GM18519 (cell line): Measurements from ENCODE around the gene ZNF436.

Experiments
- ATAC-seq: cut with Tn5 transposase; IDR thresholded peaks from one replicate; pipeline ENCODE4 v1.9.1; 2021; ENCODE audit warnings: mild to moderate bottlenecking, moderate library complexity; ENCODE audit not compliant: unreplicated experiment, low FRiP score

The ZNF436 gene

DNA sequence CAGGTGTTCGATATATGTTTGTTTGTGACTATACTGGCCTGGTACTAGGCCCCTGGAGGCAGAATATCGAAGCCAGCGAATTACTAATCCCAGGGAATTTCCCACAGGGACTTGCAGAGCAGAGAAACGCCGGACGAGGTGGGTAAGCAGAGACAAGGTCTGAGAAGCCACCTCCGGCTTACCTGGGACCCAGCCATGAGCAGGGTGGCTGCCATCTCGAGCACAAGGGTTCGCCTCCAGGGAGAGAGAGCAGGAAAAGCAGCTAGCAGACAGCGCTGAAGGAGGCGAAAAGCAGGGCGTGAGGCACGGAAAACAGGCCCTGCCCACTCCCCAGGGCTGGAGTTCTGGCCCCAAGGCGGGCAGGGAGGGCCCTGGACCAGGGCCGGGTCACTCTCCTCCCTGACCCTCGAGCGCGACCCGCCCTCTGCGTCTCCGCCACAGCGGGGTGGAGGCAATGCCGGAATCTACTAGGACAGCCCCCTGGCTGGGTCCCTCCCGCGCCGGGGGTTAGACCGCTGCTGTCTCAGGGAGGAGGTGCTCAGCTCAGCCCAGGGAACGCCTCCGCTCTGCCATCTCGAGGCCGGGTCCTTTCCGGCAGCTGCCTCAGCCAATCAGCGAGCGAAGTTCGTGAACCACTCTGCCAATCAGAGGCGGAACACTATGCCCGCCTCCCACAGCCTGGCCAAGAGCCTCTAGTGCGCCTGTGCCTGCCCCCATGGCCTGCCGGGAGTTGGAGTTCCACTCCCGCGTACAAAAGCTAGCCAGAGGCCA, 1.7 kb downstream of the ZNF436 start:
- peak; percentile 85 for ATAC-seq

DNA sequence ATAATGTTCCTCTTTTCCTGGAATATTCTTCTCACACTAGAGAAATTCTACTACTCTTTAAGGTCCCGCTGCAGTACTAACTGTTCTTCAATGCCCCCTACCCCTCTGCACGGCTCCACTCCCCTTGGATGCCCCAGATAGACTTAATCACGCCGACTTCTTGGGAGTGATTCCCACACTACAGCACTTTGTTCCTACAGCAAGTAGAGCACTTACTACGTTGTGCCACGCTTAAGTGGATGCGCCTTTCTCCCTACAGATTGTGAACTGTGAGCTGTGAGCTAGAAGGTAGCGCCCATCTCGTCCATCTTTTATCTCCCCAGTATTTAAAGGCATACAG, 2.2 kb downstream of the ZNF436 start:
- ATAC-seq, result no peak

DNA sequence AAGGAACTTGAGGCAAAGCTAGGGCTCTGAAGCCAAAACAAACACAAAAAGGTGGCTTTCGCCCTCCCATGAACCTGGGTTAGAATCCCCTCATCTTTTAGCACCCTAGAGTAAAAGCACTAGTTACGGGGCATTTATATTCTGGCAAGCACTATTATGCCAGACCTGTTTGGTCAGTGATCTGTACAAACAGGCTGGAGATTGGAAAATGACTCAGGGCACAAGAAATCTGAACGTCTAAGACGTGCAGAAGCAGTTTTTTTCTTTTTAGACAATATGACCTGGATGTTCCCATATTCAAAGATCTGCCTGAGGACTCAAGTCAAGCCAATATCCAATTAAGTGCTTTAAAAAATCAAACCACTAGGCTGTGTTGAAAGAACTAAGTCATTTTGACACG, 3.0 kb downstream of the ZNF436 start:
- no peak for ATAC-seq

- no peak for ATAC-seq
Observed at GRCh38 chr1:23366146-23366545, 3.5 kb downstream of the ZNF436 start.

- no peak for ATAC-seq
Observed at GRCh38 chr1:23362218-23362713, 7.4 kb downstream of the ZNF436 start.

DNA sequence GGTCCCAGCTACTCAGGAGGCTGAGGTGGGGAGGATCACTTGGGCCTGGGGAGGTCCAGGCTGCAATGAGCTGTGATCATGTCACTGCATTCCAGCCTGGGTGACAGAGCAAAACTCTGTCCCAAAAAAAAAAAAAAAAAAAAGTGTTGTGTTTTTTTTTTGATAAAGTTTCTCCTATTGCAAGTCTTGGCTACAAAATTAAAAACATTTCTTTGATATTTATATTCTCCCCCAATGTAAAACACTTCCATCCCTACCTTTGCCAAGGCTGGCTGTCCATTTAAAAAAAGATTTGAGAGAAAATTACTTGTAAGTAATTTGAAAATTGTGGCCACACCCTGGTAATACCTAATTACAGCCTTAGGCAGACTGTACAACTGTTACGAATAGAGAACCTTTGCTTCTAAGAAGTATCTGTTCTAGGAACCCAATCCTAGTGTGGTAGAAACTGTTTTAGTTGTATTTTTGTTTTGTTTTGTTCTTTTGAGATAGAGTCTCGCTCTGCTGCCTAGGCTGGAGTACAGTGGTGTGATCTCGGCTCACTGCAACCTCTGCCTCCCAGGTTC, 11.2 kb downstream of the ZNF436 start:
- no peak for ATAC-seq

- no peak for ATAC-seq
Observed at GRCh38 chr1:23357138-23357908, 12.3 kb downstream of the ZNF436 start.

GRCh38 chr1:23356471-23357137, 13.0 kb downstream of the ZNF436 start:
- ATAC-seq, result no peak

GRCh38 chr1:23354245-23354644, 15.4 kb downstream of the ZNF436 start:
- no peak for ATAC-seq

GRCh38 chr1:23352096-23352695, 17.4 kb downstream of the ZNF436 start:
- no peak for ATAC-seq

- ATAC-seq, result no peak
Observed at GRCh38 chr1:23345920-23346319, 23.7 kb downstream of the ZNF436 start.

- no peak for ATAC-seq
Observed at GRCh38 chr1:23344987-23345472, 24.6 kb downstream of the ZNF436 start.

DNA sequence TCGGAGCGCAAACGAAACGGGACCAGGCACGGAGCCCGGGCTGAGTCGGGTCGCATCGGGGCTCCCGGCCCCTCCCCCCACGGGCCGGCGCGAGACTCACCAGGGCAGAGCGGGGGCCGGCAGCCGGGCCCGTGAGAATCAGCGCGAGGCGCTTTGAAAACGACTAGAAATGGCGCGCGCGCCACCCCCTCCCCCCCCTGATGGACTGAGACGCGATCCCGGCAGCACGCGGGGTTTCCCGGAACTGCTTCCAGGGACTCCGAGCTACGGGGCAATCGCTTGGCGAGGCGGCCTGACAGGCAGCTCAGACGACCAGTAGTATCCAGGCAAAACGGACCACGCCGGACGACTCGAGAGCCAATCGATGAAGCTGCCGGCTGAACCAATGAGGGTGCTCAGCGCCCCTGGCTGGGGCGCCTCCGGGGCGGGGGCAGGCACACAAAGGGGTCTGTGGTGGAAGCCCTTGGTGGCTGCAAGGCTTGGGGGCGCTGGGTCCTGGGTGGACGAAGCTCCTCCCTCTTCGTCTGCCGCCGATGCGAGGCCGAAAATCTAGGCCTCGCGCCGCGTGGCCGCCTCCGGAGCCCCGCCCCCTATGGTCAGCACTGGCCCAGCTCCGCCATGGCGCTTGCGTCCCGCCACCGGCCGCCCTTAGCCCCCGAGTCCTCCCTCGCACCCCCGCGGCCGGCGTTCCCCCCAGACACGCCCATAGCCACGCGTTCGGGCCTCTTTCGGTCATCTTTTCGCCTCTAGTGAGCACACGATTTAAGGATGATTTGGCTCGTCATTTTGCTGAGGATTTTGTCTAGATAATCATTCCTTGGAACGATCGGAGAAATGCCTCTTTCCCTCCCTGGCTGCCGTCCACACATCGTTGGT, 25.3 kb downstream of the ZNF436 start, which contains the start of gene HNRNPR:
Gene HNRNPR, minus strand, starts transcription at position 174 of the 876 bp plus-strand sequence. CDS start 3,276 bp downstream, outside the sequence.
- ATAC-seq, result peak; percentile 82

- ATAC-seq, result peak; percentile 5
Observed at GRCh38 chr1:23343221-23344110, 26.2 kb downstream of the ZNF436 start.

DNA sequence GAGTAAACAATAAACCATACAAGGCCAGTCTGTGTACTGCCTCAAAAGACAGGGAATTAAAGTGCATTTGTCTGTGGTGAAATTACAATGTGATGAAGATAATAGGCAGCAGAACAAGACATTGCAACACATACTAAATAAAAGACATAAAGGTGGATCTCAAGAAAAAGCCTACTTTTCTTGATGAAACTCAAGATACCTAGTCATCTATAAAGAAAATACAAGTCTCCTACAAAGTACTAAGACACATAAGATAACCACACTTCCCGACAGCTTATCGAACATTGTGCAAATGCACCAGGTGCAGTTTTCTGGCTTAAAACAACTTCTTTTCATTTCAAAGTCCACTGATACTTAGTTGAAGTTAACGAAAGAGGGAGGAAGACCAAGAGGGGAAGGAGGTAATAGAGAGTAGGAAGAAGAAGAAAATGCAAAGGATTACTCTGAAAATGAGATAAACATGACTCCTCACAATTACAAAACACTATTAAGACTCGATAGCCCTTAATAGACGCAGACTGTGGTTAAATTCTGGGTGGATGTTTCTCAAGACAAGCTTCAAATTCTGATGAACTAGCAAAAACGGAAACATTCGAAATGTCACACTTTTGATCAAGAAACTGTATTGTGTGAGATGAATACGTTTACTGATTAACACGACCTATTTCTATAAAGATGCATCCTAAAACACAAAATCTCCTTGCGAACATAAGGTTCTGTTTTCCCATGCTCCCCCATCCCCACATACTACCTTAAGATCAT, 27.5 kb downstream of the ZNF436 start:
- ATAC-seq, result no peak

DNA sequence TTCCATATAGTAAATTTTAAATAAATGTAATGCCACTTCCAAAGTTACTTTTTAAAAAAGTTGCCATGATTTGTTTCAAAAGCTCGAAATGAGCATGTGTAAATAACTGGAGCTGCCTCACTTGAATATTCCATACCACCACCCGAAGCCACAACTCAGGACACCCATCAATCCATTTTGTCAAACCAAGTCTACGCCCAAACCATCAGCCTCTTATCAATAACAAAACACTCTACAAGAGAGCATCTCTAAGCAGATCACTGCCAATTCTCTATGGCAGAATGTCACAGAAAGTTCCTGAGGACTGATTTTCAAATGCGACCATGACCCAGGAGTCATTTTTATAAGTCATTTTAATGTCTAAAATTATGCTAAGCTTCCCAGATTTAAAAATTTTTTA, 30.0 kb downstream of the ZNF436 start:
- ATAC-seq, result no peak

GRCh38 chr1:23337869-23338268, 31.8 kb downstream of the ZNF436 start:
- no peak for ATAC-seq

DNA sequence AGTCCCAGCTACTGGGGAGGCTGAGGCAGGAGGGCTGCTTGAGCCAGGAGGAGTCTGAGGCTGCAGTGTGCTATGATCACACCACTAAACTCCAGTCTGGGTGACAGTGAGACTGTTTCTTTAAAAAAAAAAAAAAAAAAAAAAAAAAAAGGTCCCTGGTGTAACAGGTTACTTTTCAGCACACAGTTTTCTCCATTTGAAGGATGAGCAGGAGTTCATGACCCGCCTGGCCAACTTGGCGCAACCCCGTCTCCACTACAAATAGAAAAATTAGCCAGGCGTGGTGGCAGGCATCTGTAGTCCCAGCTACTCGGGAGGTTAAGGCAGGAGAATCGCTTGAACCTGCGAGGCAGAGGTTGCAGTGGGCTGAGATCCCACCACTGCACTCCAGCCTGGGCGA, 37.9 kb downstream of the ZNF436 start:
- ATAC-seq, result no peak
